Progenitor cell of endocrine pancreas (in vitro differentiated cells): Measurements from ENCODE around the gene OR2F1. TPM values are rescaled to one million over a fixed set of nuclear protein-coding genes. Genes with fewer than 3 reads are reported as not detected.

Experiments used
- DNase-seq: peaks from one replicate; pipeline ENCODE4 v3.0.0; 2021; ENCODE audit warnings: low spot score; ENCODE audit not compliant: unreplicated experiment
- H3K27ac Mint-ChIP-seq: 2 replicates; pipeline ENCODE4 v1.8.0; 2021; ENCODE audit warnings: mild to moderate bottlenecking, moderate library complexity, mixed read lengths
- H3K27me3 Mint-ChIP-seq: 2 replicates; pipeline ENCODE4 v1.8.0; 2021; ENCODE audit warnings: mixed read lengths
- H3K36me3 Mint-ChIP-seq: 2 replicates; pipeline ENCODE4 v1.8.0; 2022; ENCODE audit warnings: mixed read lengths; ENCODE audit not compliant: insufficient read depth
- H3K4me1 Mint-ChIP-seq: 2 replicates; pipeline ENCODE4 v1.8.0; 2021; ENCODE audit warnings: low read depth, mixed read lengths
- H3K4me3 Mint-ChIP-seq: 2 replicates; pipeline ENCODE4 v1.8.0; 2021; ENCODE audit warnings: low read depth, mild to moderate bottlenecking, moderate library complexity, mixed read lengths
- H3K9me3 Mint-ChIP-seq: 2 replicates; pipeline ENCODE4 v1.8.0; 2021; ENCODE audit warnings: low read depth, mixed read lengths
- total RNA-seq: library from RNA; stranded (reverse); gene quantifications from 2 replicates; pipeline ENCODE4 v1.2.1, GENCODE V29; 2021
- TF ChIP-seq, protein P1 (sequence below): fragments of 200-600 bp; sonication (generic); IDR thresholded peaks from one replicate; pipeline ENCODE4 v1.5.0; 2021; ENCODE audit warnings: antibody characterized with exemption, mild to moderate bottlenecking; ENCODE audit not compliant: unreplicated experiment

Gene OR2F1
- total RNA-seq, 1 donor from 2014 or later: not detected

DNA sequence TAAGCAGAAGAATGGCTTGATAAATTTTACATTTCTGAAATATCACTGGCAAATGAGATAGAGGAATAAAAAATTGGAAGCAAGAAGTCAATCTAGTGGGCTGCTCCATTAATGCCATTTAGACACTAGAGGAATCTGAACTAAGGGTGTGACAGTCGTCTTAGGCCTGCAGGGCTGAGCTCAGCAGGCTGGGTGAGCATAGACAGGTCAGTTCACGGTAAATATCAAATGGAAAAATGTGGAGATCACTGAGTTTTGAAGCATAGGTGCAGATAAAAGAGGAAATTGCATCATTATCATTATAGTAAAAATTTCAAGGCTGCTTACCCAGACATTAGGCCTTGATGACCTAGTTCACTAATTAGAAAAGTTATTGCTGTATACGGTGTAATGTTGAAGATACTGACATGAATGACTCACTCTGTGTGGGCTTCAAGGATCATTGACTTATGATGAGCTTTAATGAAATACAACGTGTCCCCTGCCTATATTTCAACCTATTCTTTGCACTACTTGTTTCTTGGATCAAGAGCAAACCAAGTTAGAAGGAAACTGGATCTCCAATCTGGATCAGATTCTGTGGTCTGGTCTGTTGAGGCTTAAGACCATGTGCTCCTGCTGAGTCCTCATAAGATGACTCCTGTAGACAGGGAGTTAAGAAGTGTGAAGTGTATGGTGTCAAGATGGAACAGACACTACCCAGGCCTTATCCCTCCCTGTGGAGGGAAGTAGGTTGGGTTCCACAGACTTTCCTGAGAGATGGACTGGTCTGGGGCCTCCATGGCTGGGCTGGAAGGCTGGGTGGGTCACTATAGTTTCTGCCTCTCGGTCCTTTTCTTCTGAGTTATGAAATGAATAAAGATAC lies 16.0 kb upstream of the OR2F1 start:
- Mint-ChIP-seq H3K36me3 (no peaks in the 10 kb centered on the region), H3K4me3 (no peak overlapping the region), H3K27ac (no peak overlapping the region), H3K4me1 (no peaks in the 10 kb centered on the region), H3K27me3 (no peaks in the 10 kb centered on the region), H3K9me3 (no peaks in the 10 kb centered on the region)
- TF ChIP-seq, protein P1, sequence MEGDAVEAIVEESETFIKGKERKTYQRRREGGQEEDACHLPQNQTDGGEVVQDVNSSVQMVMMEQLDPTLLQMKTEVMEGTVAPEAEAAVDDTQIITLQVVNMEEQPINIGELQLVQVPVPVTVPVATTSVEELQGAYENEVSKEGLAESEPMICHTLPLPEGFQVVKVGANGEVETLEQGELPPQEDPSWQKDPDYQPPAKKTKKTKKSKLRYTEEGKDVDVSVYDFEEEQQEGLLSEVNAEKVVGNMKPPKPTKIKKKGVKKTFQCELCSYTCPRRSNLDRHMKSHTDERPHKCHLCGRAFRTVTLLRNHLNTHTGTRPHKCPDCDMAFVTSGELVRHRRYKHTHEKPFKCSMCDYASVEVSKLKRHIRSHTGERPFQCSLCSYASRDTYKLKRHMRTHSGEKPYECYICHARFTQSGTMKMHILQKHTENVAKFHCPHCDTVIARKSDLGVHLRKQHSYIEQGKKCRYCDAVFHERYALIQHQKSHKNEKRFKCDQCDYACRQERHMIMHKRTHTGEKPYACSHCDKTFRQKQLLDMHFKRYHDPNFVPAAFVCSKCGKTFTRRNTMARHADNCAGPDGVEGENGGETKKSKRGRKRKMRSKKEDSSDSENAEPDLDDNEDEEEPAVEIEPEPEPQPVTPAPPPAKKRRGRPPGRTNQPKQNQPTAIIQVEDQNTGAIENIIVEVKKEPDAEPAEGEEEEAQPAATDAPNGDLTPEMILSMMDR: no peak
- DNase-seq: no peak

DNA sequence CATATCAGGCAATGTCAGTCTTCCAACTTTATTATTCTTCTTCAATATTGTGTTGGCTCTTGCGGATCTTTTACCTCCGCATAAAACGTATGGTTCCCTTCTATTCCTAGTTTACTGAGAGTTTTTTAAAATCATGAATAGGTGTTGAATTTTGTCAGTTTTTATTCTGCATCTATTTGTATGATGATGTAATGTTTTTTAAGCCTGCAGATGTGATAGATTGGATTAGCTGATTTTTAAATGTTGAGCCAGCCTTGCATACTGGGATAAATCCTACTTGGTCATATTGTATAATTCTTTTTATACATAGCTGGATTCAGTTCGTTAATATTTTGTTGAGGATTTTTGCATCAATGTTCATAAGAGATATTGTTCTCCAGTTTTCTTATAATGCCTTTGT lies 9.2 kb upstream of the OR2F1 start:
- no peaks in the 10 kb centered on the region for H3K4me1 Mint-ChIP-seq
- no peaks in the 10 kb centered on the region for H3K36me3 Mint-ChIP-seq
- no peaks in the 10 kb centered on the region for H3K27me3 Mint-ChIP-seq
- H3K9me3 Mint-ChIP-seq: peaks cover 11% of the 10 kb centered on the region
- no peak overlapping the region for H3K27ac Mint-ChIP-seq
- no peak for DNase-seq
- TF ChIP-seq, protein P1: no peak
- H3K4me3 Mint-ChIP-seq: no peak overlapping the region

DNA sequence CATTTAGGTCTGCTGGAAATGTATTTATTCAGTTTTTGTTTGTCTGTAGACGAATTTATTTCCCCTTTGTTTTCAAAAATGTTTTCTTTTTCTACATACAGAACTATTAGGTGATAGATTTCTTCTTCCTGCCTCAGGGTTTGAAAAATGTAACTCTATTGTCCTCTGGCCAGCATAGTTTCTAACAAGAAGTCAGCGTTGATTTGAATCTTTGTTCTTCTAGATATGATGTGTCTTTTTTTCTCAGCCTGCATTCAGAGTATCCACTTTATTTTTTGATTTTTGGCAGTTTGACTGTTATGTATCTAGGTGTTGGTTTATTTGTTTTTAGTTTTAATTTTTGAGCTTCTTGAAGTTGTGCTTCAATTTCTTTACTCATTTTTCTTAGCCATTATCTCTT lies 7.5 kb upstream of the OR2F1 start:
- DNase-seq: no peak
- Mint-ChIP-seq H3K27me3 (no peaks in the 10 kb centered on the region), H3K4me3 (no peak overlapping the region), H3K9me3 (peaks cover 11% of the 10 kb centered on the region), H3K4me1 (no peaks in the 10 kb centered on the region), H3K36me3 (no peaks in the 10 kb centered on the region), H3K27ac (no peak overlapping the region)
- TF ChIP-seq, protein P1: no peak

DNA sequence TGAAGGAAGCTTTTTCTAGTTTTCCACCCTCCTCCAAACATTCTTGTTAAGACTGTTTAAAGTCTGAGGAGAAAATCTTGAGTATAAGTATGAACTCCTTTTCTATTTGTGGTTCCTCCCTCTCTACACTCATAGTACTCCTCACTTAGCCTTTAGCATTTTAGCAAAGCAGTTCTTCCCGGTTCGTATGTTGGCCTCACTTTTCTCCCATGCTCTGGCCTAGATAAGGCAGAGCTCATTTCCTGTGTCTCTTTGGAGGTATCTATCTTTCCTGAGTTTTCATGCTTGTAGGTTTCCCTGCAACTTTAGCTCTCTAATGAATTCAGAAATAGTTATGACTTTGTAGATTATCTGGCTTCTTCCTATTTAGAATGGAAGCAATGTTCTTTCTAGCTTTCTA lies 5.9 kb upstream of the OR2F1 start:
- H3K9me3 Mint-ChIP-seq: peaks cover 11% of the 10 kb centered on the region
- no peak overlapping the region for H3K27ac Mint-ChIP-seq
- TF ChIP-seq, protein P1: no peak
- H3K4me3 Mint-ChIP-seq: no peak overlapping the region
- no peaks in the 10 kb centered on the region for H3K4me1 Mint-ChIP-seq
- no peak for DNase-seq
- no peaks in the 10 kb centered on the region for H3K27me3 Mint-ChIP-seq
- H3K36me3 Mint-ChIP-seq: no peaks in the 10 kb centered on the region

DNA sequence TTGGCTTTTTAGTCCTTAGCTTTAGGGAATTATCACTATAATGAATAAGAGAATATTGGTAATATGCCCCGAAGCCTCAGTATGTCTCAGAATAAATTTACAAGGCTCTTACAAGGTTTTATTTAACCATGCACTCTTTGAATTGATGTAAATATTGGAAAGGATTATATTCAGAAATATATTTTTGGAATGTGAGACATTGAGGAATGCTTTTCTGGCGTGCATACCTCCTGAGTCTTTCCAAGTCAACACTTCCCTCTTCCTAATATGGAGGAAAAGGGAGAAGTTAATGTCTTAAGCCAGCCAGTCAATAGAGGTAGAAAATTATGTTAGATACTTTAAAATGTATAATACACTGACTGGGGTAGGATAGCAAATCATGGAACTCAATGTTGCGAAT lies 1.2 kb upstream of the OR2F1 start:
- Mint-ChIP-seq H3K36me3 (no peaks in the 10 kb centered on the region), H3K9me3 (no peaks in the 10 kb centered on the region), H3K27me3 (no peaks in the 10 kb centered on the region), H3K4me3 (no peak overlapping the region), H3K4me1 (no peaks in the 10 kb centered on the region), H3K27ac (no peak overlapping the region)
- TF ChIP-seq, protein P1: no peak
- DNase-seq: no peak
